ENCODE results near the gene DEPDC4.
"Not testable (repeated sequence)": the region's sequence is repeated elsewhere in the genome, so short reads cannot be mapped to it uniquely, and the experiment has no call there.

The DEPDC4 gene

DNA sequence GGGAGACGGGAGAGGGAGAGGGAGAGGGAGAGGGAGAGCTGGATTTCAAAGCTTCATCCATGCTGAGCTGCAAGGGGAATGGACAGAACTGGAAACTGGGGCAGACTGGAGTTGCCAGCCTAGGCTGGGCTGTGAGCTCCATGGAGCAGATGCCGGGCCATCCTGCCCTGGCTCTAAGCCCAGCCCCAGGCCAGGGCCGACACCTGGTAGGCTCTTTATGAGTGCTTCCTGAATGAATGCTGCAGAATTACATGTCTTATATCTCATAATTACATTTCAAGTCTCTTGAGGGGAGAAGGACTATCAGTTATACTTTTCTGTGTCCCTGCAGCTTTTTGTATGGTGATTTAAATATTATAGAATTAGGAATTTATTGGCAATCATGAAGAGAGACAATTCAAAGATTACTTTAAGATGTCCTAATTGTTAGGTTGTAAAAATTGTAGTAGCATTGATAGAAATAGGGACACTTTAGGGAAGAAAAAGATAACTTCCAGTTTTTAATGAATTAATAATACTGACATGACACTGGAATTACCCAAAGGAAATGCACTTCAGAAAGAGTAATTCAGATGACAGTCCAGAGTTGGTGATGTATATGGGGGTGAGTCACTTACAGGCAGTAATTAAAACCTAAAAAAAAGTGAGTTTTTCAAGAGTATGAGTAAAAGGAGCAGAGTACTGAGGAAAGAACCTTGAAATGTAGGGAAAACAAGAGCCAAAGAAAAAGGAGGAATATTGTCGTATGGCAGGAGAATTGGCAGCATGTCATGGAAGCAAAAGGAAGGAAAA lies 29.1 kb upstream of the DEPDC4 start:
- no peak for DNase-seq
- TF ChIP-seq, protein P1, sequence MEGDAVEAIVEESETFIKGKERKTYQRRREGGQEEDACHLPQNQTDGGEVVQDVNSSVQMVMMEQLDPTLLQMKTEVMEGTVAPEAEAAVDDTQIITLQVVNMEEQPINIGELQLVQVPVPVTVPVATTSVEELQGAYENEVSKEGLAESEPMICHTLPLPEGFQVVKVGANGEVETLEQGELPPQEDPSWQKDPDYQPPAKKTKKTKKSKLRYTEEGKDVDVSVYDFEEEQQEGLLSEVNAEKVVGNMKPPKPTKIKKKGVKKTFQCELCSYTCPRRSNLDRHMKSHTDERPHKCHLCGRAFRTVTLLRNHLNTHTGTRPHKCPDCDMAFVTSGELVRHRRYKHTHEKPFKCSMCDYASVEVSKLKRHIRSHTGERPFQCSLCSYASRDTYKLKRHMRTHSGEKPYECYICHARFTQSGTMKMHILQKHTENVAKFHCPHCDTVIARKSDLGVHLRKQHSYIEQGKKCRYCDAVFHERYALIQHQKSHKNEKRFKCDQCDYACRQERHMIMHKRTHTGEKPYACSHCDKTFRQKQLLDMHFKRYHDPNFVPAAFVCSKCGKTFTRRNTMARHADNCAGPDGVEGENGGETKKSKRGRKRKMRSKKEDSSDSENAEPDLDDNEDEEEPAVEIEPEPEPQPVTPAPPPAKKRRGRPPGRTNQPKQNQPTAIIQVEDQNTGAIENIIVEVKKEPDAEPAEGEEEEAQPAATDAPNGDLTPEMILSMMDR (IDR thresholded peaks at IDR 0.05; ENCODE audit: low read depth, low read length), result no peak
- H3K4me3 ChIP-seq (ENCODE audit: low read depth, low read length), result no peak overlapping the region
- no peaks in the 10 kb centered on the region for H3K9me3 ChIP-seq (ENCODE audit: severe bottlenecking)
- H3K36me3 ChIP-seq, result peaks cover 23% of the 10 kb centered on the region
- H3K27ac ChIP-seq, result no peak overlapping the region
- no peaks in the 10 kb centered on the region for H3K27me3 ChIP-seq (ENCODE audit: insufficient read depth, low read depth, severe bottlenecking)

DNA sequence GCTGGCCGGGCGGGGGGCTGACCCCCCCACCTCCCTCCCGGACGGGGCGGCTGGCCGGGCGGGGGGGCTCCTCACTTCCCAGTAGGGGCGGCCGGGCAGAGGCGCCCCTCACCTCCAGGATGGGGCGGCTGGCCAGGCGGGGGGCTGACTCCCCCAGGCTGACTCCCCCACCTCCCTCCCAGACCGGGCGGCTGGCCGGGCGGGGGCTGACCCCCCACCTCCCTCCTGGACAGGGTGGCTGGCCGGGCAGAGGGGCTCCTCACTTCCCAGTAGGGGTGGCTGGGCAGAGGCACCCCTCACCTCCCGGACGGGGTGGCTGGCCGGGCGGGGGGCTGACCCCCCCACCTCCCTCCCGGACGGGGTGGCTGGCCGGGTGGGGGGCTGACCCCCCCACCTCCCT lies 27.5 kb upstream of the DEPDC4 start:
- not testable (repeated sequence) for H3K9me3 ChIP-seq (ENCODE audit: severe bottlenecking); H3K4me3 ChIP-seq (ENCODE audit: low read depth, low read length); H3K27me3 ChIP-seq (ENCODE audit: insufficient read depth, low read depth, severe bottlenecking); H3K27ac ChIP-seq; DNase-seq
- H3K36me3 ChIP-seq, result peaks cover 18% of the 10 kb centered on the region

DNA sequence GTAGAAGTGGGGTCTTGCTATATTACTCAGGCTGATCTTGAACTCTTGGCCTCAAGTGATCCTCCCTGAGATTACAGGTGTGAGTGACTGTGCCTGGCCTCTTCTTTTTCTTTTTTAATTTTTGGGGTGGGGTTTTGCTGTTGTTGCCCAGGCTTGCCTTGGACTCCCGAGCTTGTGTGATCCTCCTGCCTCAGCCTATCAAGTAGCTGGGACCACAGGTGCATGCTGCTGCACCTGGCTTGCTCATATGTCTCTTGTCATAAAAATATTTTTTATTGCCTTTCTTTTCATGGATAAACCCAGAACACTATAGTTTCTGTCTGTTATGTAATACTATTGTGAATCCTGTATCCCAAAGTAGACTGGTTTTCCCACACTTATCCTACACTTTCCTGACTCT lies 26.1 kb upstream of the DEPDC4 start:
- peaks cover 12% of the 10 kb centered on the region for H3K36me3 ChIP-seq
- no peak for DNase-seq
- TF ChIP-seq, protein P1 (IDR thresholded peaks at IDR 0.05; ENCODE audit: low read depth, low read length), result no peak
- no peak overlapping the region for H3K4me3 ChIP-seq (ENCODE audit: low read depth, low read length)
- no peak overlapping the region for H3K27ac ChIP-seq
- no peaks in the 10 kb centered on the region for H3K9me3 ChIP-seq (ENCODE audit: severe bottlenecking)
- H3K27me3 ChIP-seq (ENCODE audit: insufficient read depth, low read depth, severe bottlenecking), result no peaks in the 10 kb centered on the region

DNA sequence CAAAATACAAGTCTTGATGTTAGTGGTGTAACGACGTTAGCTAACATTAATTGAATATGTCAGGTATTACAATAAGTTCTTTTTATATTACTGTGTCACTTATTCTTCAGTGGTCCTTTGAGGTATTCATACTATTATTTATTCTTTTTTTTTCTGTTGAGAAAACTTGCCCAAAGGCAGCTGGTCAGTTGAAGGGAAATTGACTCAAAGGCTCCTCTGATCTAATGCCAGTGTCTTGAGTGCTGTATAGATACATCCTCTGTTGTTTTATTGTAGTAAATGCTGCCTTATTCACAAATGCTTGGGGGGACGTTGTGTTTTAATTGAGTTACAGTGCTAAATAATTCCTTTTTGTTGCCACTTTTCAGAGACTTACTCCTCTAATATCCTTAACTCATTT lies 23.1 kb upstream of the DEPDC4 start:
- Histone ChIP-seq H3K4me3 (ENCODE audit: low read depth, low read length) (no peak overlapping the region), H3K27ac (no peak overlapping the region), H3K27me3 (ENCODE audit: insufficient read depth, low read depth, severe bottlenecking) (no peaks in the 10 kb centered on the region), H3K36me3 (peaks cover 10% of the 10 kb centered on the region), H3K9me3 (ENCODE audit: severe bottlenecking) (no peaks in the 10 kb centered on the region)
- DNase-seq, result no peak
- TF ChIP-seq, protein P1 (IDR thresholded peaks at IDR 0.05; ENCODE audit: low read depth, low read length), result no peak

DNA sequence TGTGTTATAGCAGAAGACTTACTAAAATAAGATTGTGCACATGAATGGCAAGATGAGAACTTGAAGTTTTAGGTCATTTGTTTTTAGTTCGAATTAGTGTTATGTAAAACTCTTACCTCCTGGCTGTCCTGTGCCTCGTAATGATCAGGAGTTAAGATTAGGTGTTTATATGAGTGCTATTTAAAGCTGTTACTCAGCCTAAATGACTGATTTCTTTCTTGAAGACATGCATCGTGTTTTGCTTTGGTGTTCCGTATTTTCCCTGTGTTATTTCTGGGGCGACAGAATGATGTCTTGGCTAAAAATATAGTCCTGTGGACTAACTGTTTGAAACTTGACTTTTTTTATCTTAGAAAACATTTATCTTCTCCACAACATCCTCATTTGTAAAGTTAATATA lies 22.2 kb upstream of the DEPDC4 start:
- peaks cover 14% of the 10 kb centered on the region for H3K36me3 ChIP-seq
- DNase-seq, result no peak
- no peaks in the 10 kb centered on the region for H3K27me3 ChIP-seq (ENCODE audit: insufficient read depth, low read depth, severe bottlenecking)
- H3K4me3 ChIP-seq (ENCODE audit: low read depth, low read length), result no peak overlapping the region
- TF ChIP-seq, protein P1 (IDR thresholded peaks at IDR 0.05; ENCODE audit: low read depth, low read length), result no peak
- H3K27ac ChIP-seq, result no peak overlapping the region
- no peaks in the 10 kb centered on the region for H3K9me3 ChIP-seq (ENCODE audit: severe bottlenecking)

DNA sequence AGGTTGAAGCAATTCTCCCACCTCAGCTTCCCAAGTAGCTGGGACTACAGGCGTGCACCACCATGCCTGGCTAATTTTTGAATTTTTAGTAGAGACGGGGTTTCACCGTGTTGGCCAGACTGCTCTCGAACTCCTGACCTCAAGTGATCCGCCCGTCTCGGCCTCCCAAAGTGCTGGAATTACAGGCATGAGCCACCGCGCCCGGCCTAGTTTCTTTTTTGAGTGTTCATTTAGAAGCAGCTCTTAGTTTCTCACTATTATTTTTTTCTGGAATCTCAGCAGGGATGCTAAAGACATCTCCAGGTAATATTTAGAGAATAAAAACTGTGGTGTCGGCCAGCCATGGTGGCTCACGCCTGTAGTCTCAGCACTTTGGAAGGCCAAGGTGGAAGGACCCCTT lies 17.7 kb upstream of the DEPDC4 start:
- H3K4me3 ChIP-seq (ENCODE audit: low read depth, low read length); H3K9me3 ChIP-seq (ENCODE audit: severe bottlenecking); DNase-seq; H3K27me3 ChIP-seq (ENCODE audit: insufficient read depth, low read depth, severe bottlenecking); H3K27ac ChIP-seq: not testable (repeated sequence)
- peaks cover 14% of the 10 kb centered on the region for H3K36me3 ChIP-seq

Measured in WERI-Rb-1 (cell line).